HG02610 (cell line): ENCODE results near the gene SYNJ2BP.
"Not testable (repeated sequence)": the region's sequence is repeated elsewhere in the genome, so short reads cannot be mapped to it uniquely, and the experiment has no call there.

Experiments used
- ATAC-seq: cut with Tn5 transposase; IDR thresholded peaks from one replicate; pipeline ENCODE4 v1.9.1; 2021; ENCODE audit warnings: mild to moderate bottlenecking, moderate library complexity; ENCODE audit not compliant: unreplicated experiment

Gene SYNJ2BP

GRCh38 chr14:70416725-70417349 lies at the start of gene SYNJ2BP:
TSS of gene SYNJ2BP (minus strand) at chr14:70417090. CDS start at chr14:70416963, 127 bp downstream.
- peak; percentile 83 for ATAC-seq

GRCh38 chr14:70454731-70455130 lies 37.8 kb upstream of the SYNJ2BP start:
- ATAC-seq = no peak

- no peak for ATAC-seq
Observed at GRCh38 chr14:70451874-70452273, 35.0 kb upstream of the SYNJ2BP start, which contains the start of gene ADAM21. TSS of gene ADAM21 (plus strand) at chr14:70452174. CDS start at chr14:70457500, 5,326 bp downstream.

- ATAC-seq = no peak
Observed at GRCh38 chr14:70448633-70449340, 31.9 kb upstream of the SYNJ2BP start.

GRCh38 chr14:70442750-70443149 lies 25.9 kb upstream of the SYNJ2BP start:
- ATAC-seq = no peak

- no peak for ATAC-seq
Observed at GRCh38 chr14:70441641-70442040, 24.8 kb upstream of the SYNJ2BP start.

DNA sequence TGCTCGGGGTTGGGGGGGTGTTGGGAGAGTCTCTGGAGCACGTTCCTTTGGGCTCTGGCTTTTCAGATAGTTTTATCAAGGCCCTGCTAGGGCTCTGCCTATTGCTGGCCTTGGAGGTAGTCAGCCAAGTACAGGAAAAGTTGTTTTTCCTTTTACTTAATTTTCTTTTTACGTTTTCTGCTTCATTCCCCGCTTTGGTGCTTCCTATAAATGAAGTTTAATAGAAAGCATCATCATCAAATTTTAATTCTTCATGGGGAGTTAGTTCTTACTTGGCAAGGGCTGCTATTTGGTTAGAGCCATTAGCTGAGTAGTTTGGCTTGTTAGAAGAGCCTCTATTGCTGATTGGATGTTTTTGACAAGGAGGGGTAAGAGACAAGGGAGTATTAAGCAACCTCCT lies 20.0 kb upstream of the SYNJ2BP start:
- ATAC-seq = no peak

DNA sequence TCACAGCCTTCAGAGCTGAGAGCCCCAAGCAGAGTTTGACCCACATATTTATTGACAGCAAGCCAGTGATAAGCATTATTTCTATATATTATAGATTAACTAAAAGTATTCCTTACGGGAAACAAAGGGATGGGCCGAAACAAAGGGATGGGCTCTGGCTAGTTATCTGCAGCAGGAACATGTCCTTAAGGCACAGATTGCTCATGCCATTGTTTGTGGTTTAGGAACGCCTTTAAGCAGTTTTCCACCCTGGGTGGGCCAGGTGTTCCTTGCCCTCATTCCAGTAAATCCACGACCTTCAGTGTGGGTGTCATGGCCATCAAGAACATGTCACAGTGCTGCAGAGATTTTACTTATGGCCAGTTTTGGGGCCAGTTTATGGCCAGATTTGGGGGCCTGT lies 9.7 kb upstream of the SYNJ2BP start:
- not testable (repeated sequence) for ATAC-seq

GRCh38 chr14:70425354-70425753 lies 8.5 kb upstream of the SYNJ2BP start:
- no peak for ATAC-seq

DNA sequence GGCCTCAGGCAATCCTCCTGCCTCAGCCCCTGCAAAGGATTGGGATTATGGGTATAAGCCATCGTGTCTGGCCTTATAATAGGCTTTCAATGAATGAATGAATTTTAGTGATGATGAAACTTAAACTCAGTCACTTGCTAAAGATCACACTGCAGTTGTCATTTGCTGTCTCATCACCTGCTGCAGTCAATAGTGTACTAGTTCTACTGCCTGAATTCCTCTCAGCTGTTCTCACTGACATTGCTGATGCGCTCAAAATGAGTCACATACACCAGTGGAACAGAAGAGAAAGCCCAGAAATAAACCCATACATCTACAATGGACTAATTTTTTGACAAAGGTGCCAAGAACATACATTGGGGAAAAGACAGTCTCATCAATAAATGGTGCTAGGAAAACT lies 5.6 kb upstream of the SYNJ2BP start:
- no peak for ATAC-seq

- not testable (repeated sequence) for ATAC-seq
Observed at GRCh38 chr14:70419270-70419931, 2.5 kb upstream of the SYNJ2BP start.

DNA sequence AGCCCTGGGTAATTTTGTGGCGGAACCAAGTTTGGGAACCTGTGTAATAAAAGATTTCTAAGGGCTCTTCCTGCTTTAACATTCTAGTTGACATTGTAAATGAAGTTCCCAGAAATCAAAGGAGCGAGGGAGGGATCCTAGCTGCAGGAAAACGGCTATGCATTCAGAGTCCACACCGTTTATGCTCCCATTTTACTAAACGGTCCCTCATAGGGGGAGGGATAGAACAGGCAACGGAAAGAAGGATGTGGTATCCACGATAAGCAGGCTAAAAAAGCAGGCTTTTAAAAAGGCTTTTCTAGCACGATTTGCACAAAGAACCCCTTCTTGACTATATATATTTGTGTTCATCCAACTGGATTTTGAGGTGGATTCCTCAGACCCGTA lies 559 bp downstream of the SYNJ2BP start:
- ATAC-seq = no peak

GRCh38 chr14:70415788-70416187 lies 1.1 kb downstream of the SYNJ2BP start:
- ATAC-seq = no peak

- ATAC-seq = no peak
Observed at GRCh38 chr14:70407621-70408020, 9.3 kb downstream of the SYNJ2BP start.

GRCh38 chr14:70406216-70406615 lies 10.7 kb downstream of the SYNJ2BP start:
- ATAC-seq = not testable (repeated sequence)

DNA sequence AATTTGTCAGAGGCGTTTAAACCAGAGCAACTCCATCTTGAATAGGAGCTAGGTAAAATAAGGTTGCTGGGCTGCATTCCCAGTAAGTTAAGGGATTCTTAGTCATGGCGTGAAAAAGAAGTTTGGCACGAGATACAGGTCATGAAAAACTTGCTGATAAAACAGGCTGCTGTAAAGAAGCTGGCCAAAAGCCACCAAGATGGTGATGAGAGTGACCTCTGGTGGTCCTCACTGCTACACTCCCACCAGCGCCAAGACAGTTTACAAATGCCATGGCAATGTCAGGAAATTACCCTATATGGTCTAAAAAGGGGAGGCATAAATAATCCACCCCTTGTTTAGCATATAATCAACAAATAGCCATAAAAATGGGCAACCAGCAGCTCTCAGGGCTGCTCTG lies 13.6 kb downstream of the SYNJ2BP start:
- ATAC-seq = not testable (repeated sequence)

DNA sequence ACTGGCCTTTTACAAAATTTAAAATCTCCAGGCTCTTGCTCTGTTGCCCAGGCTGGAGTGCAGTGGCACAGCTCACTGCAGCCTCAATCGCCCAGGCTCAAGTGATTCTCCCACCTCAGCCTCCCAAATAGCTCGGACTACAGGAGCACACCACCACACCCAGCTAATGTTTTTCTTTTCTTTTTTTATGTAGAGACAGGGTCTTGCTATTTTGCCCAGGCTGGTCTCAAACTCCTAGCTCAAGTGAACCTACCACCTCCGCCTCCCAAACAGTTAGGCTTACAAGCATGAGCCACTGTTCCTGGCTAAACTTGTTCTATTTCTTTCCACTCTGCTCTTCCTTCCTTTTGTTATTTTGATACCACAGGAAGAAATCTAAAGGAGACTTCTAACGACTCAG lies 15.2 kb downstream of the SYNJ2BP start:
- ATAC-seq = no peak

DNA sequence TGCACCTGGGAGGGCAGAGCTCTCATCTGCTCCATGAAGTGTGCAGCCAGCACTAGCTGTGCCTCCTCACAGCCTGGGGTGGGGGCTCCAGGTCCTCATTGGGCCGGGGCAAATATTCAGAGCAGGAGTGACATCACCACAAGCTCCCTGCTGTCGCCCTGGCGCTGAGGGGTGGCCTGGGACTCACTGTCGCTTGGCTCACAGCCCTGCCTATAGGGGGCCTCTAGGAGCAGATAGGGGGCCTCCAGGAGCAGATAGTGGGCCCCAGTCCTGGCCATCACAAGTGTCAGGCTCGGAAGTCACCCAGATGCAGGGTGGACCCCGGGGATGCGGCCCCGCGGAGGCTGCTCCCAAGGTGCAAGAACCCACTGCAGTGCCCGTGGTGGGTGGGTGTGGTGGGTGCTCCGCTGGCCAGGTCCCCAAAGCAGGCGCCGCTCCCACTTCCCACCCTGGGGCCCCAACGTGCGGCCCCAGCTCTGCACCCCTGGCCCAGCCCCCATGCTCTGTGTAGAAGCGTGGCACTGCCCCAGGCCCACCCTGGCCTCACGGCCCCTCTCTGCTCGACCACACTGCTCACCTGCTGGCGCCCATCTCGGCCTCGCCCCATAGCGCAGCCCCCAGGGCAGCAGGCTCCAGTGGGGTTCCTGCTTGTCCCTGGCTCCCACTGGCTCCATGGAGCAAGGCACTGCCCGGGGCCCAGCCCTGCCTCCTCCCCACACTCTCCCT lies 18.0 kb downstream of the SYNJ2BP start:
- no peak for ATAC-seq

DNA sequence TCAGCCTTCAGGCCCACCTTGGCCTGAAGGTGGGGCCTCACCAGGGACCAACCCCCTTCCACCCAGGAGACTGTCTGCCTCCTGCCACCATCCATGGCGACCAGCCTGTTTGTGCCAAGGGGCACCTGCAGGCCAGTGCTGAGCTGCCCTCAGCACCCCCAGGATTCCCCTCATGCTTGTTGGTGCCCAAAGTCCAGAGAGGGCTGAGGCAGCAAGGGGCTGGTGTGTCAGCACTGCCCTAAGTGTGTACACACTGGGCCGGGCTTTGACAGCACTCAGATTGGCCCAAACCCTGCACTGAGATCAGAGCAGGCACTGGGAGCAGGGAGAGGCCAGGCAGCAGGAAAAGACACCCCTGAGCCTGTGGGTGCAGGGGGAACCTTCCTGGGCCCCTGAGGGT lies 18.6 kb downstream of the SYNJ2BP start:
- no peak for ATAC-seq

- ATAC-seq = no peak
Observed at GRCh38 chr14:70397746-70398145, 19.1 kb downstream of the SYNJ2BP start.

GRCh38 chr14:70394674-70395306 lies 22.1 kb downstream of the SYNJ2BP start:
- ATAC-seq = no peak
